Measurements from ENCODE around the gene CD180. TPM values are rescaled to one million over a fixed set of nuclear protein-coding genes. Genes with fewer than 3 reads are reported as not detected.

CD180 gene
- total RNA-seq, 2 experiments from 2014 or later: 0.08 TPM; not detected in 1

- Mint-ChIP-seq H3K9me3 (no peaks in the 10 kb centered on the region), H3K4me3 (no peak overlapping the region), H3K36me3 (ENCODE audit: low read depth) (no peaks in the 10 kb centered on the region), H3K27ac (no peak overlapping the region), H3K27me3 (no peaks in the 10 kb centered on the region), H3K4me1 (ENCODE audit: low read depth) (peaks cover 4% of the 10 kb centered on the region)
- ChIA-PET CTCF (interaction anchor here (0.6 to 0.9 kb wide), 2 partner anchors 78 to 1009 kb away, joined by 3 read pairs; no protein-coding TSS in a partner anchor), POLR2A (no interaction called here)
- DNase-seq: no peak
- Histone ChIP-seq H3K36me3 (ENCODE audit: insufficient read depth, low read length) (no peaks in the 10 kb centered on the region), H3K4me1 (ENCODE audit: insufficient read depth, low read length) (peaks cover 12% of the 10 kb centered on the region), H3K9me3 (ENCODE audit: control insufficient read depth in 1 of 2, insufficient read depth in 1 of 2, low read length in 2 of 2) (no peaks in the 10 kb centered on the region), H3K27me3 (ENCODE audit: control insufficient read depth in 1 of 2, insufficient read depth in 2 of 2, low read length in 2 of 2) (no peaks in the 10 kb centered on the region), H3K4me3 (ENCODE audit: low read length) (no peak overlapping the region), H3K27ac (ENCODE audit: low read depth in 1 of 2, low read length in 2 of 2) (no peak overlapping the region)
- intact Hi-C loops (cut with DNase I, micrococcal nuclease): loop anchor here in 1 of 2 experiments (2.0 to 10.0 kb wide), 5 partner anchors 1028 to 1762 kb away; no protein-coding TSS in a partner anchor
- TF ChIP-seq, protein P1, sequence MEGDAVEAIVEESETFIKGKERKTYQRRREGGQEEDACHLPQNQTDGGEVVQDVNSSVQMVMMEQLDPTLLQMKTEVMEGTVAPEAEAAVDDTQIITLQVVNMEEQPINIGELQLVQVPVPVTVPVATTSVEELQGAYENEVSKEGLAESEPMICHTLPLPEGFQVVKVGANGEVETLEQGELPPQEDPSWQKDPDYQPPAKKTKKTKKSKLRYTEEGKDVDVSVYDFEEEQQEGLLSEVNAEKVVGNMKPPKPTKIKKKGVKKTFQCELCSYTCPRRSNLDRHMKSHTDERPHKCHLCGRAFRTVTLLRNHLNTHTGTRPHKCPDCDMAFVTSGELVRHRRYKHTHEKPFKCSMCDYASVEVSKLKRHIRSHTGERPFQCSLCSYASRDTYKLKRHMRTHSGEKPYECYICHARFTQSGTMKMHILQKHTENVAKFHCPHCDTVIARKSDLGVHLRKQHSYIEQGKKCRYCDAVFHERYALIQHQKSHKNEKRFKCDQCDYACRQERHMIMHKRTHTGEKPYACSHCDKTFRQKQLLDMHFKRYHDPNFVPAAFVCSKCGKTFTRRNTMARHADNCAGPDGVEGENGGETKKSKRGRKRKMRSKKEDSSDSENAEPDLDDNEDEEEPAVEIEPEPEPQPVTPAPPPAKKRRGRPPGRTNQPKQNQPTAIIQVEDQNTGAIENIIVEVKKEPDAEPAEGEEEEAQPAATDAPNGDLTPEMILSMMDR (IDR thresholded peaks at IDR 0.05): no peak
- no peak for ATAC-seq (ENCODE audit: poor library complexity)
Observed at GRCh38 chr5:67244345-67244793, 47.8 kb upstream of the CD180 start.

DNA sequence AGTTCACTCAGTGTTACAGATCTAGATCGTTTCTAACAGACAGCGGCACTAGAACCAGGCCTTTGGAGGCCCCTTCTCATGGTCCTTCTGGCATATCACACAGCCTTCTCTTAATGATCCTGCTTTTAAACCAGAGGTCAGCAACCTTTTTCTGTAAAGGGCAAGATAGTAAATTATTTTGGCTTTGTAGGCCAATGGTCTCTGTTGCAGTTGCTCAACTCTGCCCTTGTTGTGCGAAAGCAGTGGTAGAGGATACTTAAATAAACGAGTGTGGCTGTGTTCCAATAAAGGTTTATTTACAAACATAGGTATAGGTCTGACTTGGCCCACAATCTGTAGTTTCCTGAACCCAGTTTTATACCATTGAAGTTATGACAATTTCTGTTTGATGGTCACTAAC lies 47.3 kb upstream of the CD180 start:
- intact Hi-C loops (cut with DNase I, micrococcal nuclease): loop anchor here in 1 of 2 experiments (2.0 to 10.0 kb wide), 5 partner anchors 1028 to 1763 kb away; no protein-coding TSS in a partner anchor
- POLR2A ChIA-PET: no interaction called here

DNA sequence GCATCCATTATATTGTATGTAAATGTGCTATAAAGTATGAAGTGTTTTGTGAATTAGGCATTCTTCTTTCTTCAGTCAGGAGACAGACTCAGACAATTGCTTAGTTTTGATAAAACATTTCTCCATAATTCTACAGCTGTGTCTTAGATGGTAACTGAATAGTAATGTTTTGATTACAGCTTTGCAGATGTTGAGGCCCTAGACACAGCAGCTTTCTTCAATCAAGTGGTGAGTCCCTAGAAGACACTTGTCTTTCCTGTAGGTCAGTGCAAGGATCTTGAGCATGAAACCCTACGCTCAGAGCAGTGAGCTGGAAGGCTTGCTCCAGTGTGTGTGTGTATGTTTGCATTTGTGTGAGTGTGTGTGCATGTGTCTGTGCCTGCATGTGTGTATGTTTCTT lies 46.8 kb upstream of the CD180 start:
- TF ChIP-seq, protein P1 (IDR thresholded peaks at IDR 0.05): no peak
- H3K4me3 Mint-ChIP-seq: no peak overlapping the region
- DNase-seq: no peak
- no peaks in the 10 kb centered on the region for H3K4me1 Mint-ChIP-seq (ENCODE audit: low read depth)
- no peaks in the 10 kb centered on the region for H3K9me3 ChIP-seq (ENCODE audit: control insufficient read depth in 1 of 2, insufficient read depth in 1 of 2, low read length in 2 of 2)
- H3K4me3 ChIP-seq (ENCODE audit: low read length): no peak overlapping the region
- POLR2A ChIA-PET: no interaction called here
- H3K27ac ChIP-seq (ENCODE audit: low read depth in 1 of 2, low read length in 2 of 2): no peak overlapping the region
- ATAC-seq (ENCODE audit: poor library complexity): no peak
- intact Hi-C loops (cut with DNase I, micrococcal nuclease): loop anchor here in 1 of 2 experiments (5.0 to 10.0 kb wide), 3 partner anchors 1029 to 1631 kb away; no protein-coding TSS in a partner anchor
- H3K36me3 Mint-ChIP-seq (ENCODE audit: low read depth): no peaks in the 10 kb centered on the region
- H3K36me3 ChIP-seq (ENCODE audit: insufficient read depth, low read length): no peaks in the 10 kb centered on the region
- no peak overlapping the region for H3K27ac Mint-ChIP-seq
- H3K27me3 Mint-ChIP-seq: no peaks in the 10 kb centered on the region
- no peaks in the 10 kb centered on the region for H3K27me3 ChIP-seq (ENCODE audit: control insufficient read depth in 1 of 2, insufficient read depth in 2 of 2, low read length in 2 of 2)
- CTCF ChIA-PET: no interaction called here
- H3K4me1 ChIP-seq (ENCODE audit: insufficient read depth, low read length): peaks cover 7% of the 10 kb centered on the region
- H3K9me3 Mint-ChIP-seq: no peaks in the 10 kb centered on the region

More for the DNA sequence above, 47.3 kb upstream of the CD180 start:
- no peak overlapping the region for H3K27ac Mint-ChIP-seq
- Histone ChIP-seq H3K9me3 (ENCODE audit: control insufficient read depth in 1 of 2, insufficient read depth in 1 of 2, low read length in 2 of 2) (no peaks in the 10 kb centered on the region), H3K36me3 (ENCODE audit: insufficient read depth, low read length) (no peaks in the 10 kb centered on the region), H3K4me3 (ENCODE audit: low read length) (no peak overlapping the region), H3K27me3 (ENCODE audit: control insufficient read depth in 1 of 2, insufficient read depth in 2 of 2, low read length in 2 of 2) (no peaks in the 10 kb centered on the region), H3K27ac (ENCODE audit: low read depth in 1 of 2, low read length in 2 of 2) (no peak overlapping the region), H3K4me1 (ENCODE audit: insufficient read depth, low read length) (peaks cover 12% of the 10 kb centered on the region)
- H3K27me3 Mint-ChIP-seq: no peaks in the 10 kb centered on the region
- ATAC-seq (ENCODE audit: poor library complexity): no peak
- DNase-seq: no peak
- peaks cover 4% of the 10 kb centered on the region for H3K4me1 Mint-ChIP-seq (ENCODE audit: low read depth)
- no peaks in the 10 kb centered on the region for H3K9me3 Mint-ChIP-seq
- no peaks in the 10 kb centered on the region for H3K36me3 Mint-ChIP-seq (ENCODE audit: low read depth)
- TF ChIP-seq, protein P1 (IDR thresholded peaks at IDR 0.05): no peak
- CTCF ChIA-PET: interaction anchor here (0.6 kb wide), 1 partner anchor 1010 kb away, joined by 3 read pairs; no protein-coding TSS in a partner anchor
- H3K4me3 Mint-ChIP-seq: no peak overlapping the region

Measured in CD4-positive, alpha-beta T cell (primary cell).